ENCODE results near the gene PI16. TPM values are rescaled to one million over a fixed set of nuclear protein-coding genes. Genes with fewer than 3 reads are reported as not detected.

Gene PI16
- total RNA-seq, 1 donor from 2014 or later: not detected

DNA sequence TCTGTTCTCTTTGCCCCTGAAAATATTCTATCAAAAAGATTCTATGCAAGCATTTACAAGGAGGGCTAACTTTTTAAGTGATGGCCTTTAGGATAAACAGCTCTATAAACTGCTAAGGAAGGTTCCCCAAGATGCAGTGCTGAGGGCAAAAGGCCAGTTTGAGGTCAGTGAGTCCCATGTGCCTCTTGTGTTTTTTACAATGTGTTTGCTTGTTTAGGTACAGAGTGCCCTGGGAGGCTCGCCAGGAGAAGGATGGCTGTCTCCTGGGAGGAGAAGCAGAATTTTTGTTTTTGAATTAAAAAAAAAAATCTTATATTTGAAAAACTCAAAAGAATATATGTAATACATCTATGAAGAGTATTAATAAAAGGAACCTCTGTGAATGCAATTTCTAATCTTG is 18.7 kb downstream of the PI16 start:
- Mint-ChIP-seq H3K4me1 (ENCODE audit: unreplicated experiment) (peaks cover 6% of the 10 kb centered on the region), H3K4me3 (ENCODE audit: unreplicated experiment) (no peak overlapping the region), H3K9me3 (ENCODE audit: unreplicated experiment) (no peaks in the 10 kb centered on the region), H3K27me3 (ENCODE audit: unreplicated experiment) (no peaks in the 10 kb centered on the region), H3K27ac (ENCODE audit: unreplicated experiment) (no peak overlapping the region), H3K36me3 (ENCODE audit: unreplicated experiment) (peaks cover 66% of the 10 kb centered on the region)
- no peak for DNase-seq (ENCODE audit: extremely low spot score, unreplicated experiment)
- no peak for TF ChIP-seq CTCF (IDR thresholded peaks at IDR 0.05)

DNA sequence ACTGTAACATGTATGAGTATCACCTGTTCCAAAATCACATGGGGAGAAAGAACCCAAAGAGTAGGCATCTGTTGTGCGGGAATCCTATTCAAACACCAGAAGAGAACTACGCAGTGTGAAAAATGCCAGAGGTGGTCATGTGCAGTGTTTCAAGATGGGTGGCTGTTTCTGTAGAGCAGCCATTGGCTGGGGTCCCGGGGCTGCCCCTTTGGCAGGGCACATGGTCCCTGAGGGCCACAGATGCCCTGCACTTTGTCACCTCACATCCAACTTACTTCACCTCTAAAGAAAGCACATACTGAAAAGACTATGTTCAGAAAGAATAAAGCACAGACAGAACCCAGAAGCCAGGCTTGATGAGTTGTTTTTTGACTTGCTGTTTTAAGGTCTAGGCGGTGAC is 19.1 kb downstream of the PI16 start:
- TF ChIP-seq CTCF (IDR thresholded peaks at IDR 0.05): no peak
- Mint-ChIP-seq H3K9me3 (ENCODE audit: unreplicated experiment) (no peaks in the 10 kb centered on the region), H3K27me3 (ENCODE audit: unreplicated experiment) (no peaks in the 10 kb centered on the region), H3K36me3 (ENCODE audit: unreplicated experiment) (peaks cover 62% of the 10 kb centered on the region), H3K4me1 (ENCODE audit: unreplicated experiment) (peaks cover 4% of the 10 kb centered on the region), H3K27ac (ENCODE audit: unreplicated experiment) (no peak overlapping the region), H3K4me3 (ENCODE audit: unreplicated experiment) (no peak overlapping the region)
- no peak for DNase-seq (ENCODE audit: extremely low spot score, unreplicated experiment)

DNA sequence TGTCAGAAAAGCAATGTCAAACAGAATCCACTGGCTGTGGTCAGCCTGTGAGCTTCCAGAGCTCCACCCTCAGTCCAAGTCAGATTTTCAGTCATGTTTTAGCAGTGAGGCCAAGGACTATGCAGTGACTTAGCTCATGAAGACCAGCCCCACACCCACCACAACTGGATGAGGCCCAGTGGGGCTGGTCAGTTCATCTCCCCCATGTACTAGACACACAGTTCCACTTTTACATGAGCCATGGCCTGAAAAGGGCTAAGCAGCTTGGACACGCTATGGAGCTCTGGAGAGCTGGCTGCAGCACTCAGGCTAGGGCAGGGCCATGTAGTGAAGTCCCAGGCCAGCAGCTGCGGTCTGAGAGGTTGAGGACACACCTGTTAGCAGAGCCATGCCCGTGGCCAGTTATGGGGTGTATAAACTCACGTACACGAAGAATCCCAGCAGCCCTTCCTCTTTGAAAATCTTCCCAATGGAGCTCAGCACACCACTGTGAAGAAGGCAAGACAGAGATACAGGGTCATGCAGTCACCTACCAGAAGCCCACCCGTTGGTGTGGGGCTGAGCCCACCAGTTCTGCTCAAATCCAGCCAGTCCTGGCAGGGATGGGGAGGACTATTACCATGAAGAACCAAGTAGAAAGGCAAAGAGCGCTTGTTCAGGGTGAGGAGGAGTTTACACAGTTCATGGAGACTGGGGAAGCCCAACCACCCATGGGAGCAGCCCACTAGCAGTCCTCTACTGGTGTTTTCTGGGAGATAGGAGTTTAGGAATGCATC is 20.9 kb downstream of the PI16 start:
- no peak for TF ChIP-seq CTCF (IDR thresholded peaks at IDR 0.05)
- H3K4me1 Mint-ChIP-seq (ENCODE audit: unreplicated experiment): peaks cover 11% of the 10 kb centered on the region
- no peaks in the 10 kb centered on the region for H3K9me3 Mint-ChIP-seq (ENCODE audit: unreplicated experiment)
- DNase-seq (ENCODE audit: extremely low spot score, unreplicated experiment): no peak
- H3K27me3 Mint-ChIP-seq (ENCODE audit: unreplicated experiment): no peaks in the 10 kb centered on the region
- no peak overlapping the region for H3K27ac Mint-ChIP-seq (ENCODE audit: unreplicated experiment)
- peaks cover 58% of the 10 kb centered on the region for H3K36me3 Mint-ChIP-seq (ENCODE audit: unreplicated experiment)
- no peak overlapping the region for H3K4me3 Mint-ChIP-seq (ENCODE audit: unreplicated experiment)

GRCh38 chr6:36976007-36976264 is 21.4 kb downstream of the PI16 start:
- no peak for TF ChIP-seq CTCF (IDR thresholded peaks at IDR 0.05)
- H3K4me3 Mint-ChIP-seq (ENCODE audit: unreplicated experiment): no peak overlapping the region
- H3K27me3 Mint-ChIP-seq (ENCODE audit: unreplicated experiment): no peaks in the 10 kb centered on the region
- no peak overlapping the region for H3K27ac Mint-ChIP-seq (ENCODE audit: unreplicated experiment)
- no peak for DNase-seq (ENCODE audit: extremely low spot score, unreplicated experiment)
- peaks cover 15% of the 10 kb centered on the region for H3K4me1 Mint-ChIP-seq (ENCODE audit: unreplicated experiment)
- H3K36me3 Mint-ChIP-seq (ENCODE audit: unreplicated experiment): peaks cover 58% of the 10 kb centered on the region
- H3K9me3 Mint-ChIP-seq (ENCODE audit: unreplicated experiment): no peaks in the 10 kb centered on the region

DNA sequence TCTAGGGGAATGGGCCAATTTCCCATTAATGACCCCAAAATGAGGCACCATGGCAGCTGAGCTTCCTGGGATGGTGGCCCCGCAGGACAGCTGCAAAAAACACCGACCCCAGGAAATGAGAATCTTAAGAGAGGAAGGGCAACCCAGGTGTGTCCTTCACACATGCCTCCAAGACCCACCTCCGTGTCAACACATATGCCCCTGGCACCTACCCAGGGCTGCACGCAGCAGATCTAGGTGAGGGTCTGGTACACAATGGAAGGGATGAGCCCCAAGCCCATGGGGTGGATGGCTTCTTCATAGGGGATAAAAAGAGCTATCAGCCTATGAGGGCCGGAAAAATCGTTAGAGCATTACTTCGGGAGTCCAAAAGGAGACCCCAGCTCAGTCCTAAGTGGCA is 22.0 kb downstream of the PI16 start:
- Mint-ChIP-seq H3K4me1 (ENCODE audit: unreplicated experiment) (peaks cover 15% of the 10 kb centered on the region), H3K36me3 (ENCODE audit: unreplicated experiment) (peaks cover 58% of the 10 kb centered on the region), H3K27me3 (ENCODE audit: unreplicated experiment) (no peaks in the 10 kb centered on the region), H3K4me3 (ENCODE audit: unreplicated experiment) (no peak overlapping the region), H3K9me3 (ENCODE audit: unreplicated experiment) (no peaks in the 10 kb centered on the region), H3K27ac (ENCODE audit: unreplicated experiment) (no peak overlapping the region)
- DNase-seq (ENCODE audit: extremely low spot score, unreplicated experiment): no peak
- no peak for TF ChIP-seq CTCF (IDR thresholded peaks at IDR 0.05)

Measured in osteocyte (in vitro differentiated cells).